GM12878 (cell line): ENCODE results near the gene ADGRL2. TPM values are rescaled to one million over a fixed set of nuclear protein-coding genes. Genes with fewer than 3 reads are reported as not detected.

Source experiments
- ATAC-seq: fragments of 200-7000 bp; cut with Tn5 transposase; 3 replicates; pipeline ENCODE4 v1.9.1; 2020; ENCODE audit warnings: mild to moderate bottlenecking, moderate library complexity
- BruUV-seq: library from RNA; stranded (reverse); fragments of 400-500 nt; replicated peaks from 2 replicates; lab custom pipeline; 2021; lab: Mats Ljungman, UMichigan
- CTCF ChIA-PET: fragments of 300-600 bp; sonication (Branson Sonifier 250); formaldehyde crosslinking; extraction: SDS; loops from one replicate; lab custom pipeline; 2021; ENCODE audit warnings: inconsistent platforms; lab: Yijun Ruan, JAX
- POLR2A ChIA-PET: fragments of 350-600 bp; formaldehyde crosslinking; extraction: SDS; loops from one replicate; lab custom pipeline; 2021; ENCODE audit warnings: inconsistent platforms; lab: Charles Lee
- RAD21 ChIA-PET: fragments of 300-600 bp; sonication (Branson Sonifier 250); formaldehyde crosslinking; loops from one replicate; lab custom pipeline; 2023; ENCODE audit warnings: antibody characterized with exemption; ENCODE audit not compliant: unreplicated experiment; lab: Charles Lee
- SMC1A ChIA-PET: fragments of 300-600 bp; sonication (Branson Sonifier 250); formaldehyde crosslinking; loops from one replicate; lab custom pipeline; 2023; ENCODE audit not compliant: unreplicated experiment, uncharacterized antibody; lab: Charles Lee
- DNase-seq: peaks from one replicate; pipeline ENCODE4 v3.0.0-alpha.2; 2011; ENCODE audit warnings: low read depth, low spot score
- FAIRE-seq: peaks from 3 replicates; lab custom pipeline; 2011; peaks lifted over from hg19 to GRCh38; lab: Jason Lieb, UNC
- H2AFZ ChIP-seq: 2 replicates; pipeline ENCODE4 v1.6.0; 2011; ENCODE audit warnings: low read depth, low read length, control low read depth; ENCODE audit not compliant: control insufficient read depth
- H3K27ac ChIP-seq: 2 replicates; pipeline ENCODE4 v1.5.1; 2011; ENCODE audit warnings: control low read depth; ENCODE audit not compliant: control insufficient read depth, insufficient read depth
- H3K27me3 ChIP-seq, 2 experiments: replicated peaks in 1 of 2; 2 replicates each; pipeline versions ENCODE4 v1.6.0 to v1.6.1; 2011; ENCODE audit warnings: low read length in 1 of 2; ENCODE audit not compliant: control insufficient read depth in 2 of 2, insufficient read depth in 2 of 2
- H3K36me3 ChIP-seq, 2 experiments: 2 replicates each; pipeline ENCODE4 v1.5.1; 2011; ENCODE audit warnings: low read length in 1 of 2; ENCODE audit not compliant: control insufficient read depth in 2 of 2, insufficient read depth in 2 of 2
- H3K4me1 ChIP-seq: 2 replicates; pipeline ENCODE4 v1.6.1; 2011; ENCODE audit warnings: mild to moderate bottlenecking, low read length, moderate library complexity, mixed read lengths; ENCODE audit not compliant: control insufficient read depth, insufficient read depth
- H3K4me2 ChIP-seq: 2 replicates; pipeline ENCODE4 v1.6.0; 2011; ENCODE audit warnings: control low read depth; ENCODE audit not compliant: control insufficient read depth, insufficient read depth
- H3K4me3 ChIP-seq: fragments of 200-600 bp; sonication (generic); 2 replicates; pipeline ENCODE4 v1.5.1; 2016
- H3K79me2 ChIP-seq: 2 replicates; pipeline ENCODE4 v1.6.0; 2011; ENCODE audit warnings: low read length; ENCODE audit not compliant: control insufficient read depth, insufficient read depth
- H3K9ac ChIP-seq: 2 replicates; pipeline ENCODE4 v1.8.0; 2011; ENCODE audit warnings: low read length, control low read depth, mixed read lengths; ENCODE audit not compliant: control insufficient read depth, insufficient read depth
- H3K9me3 ChIP-seq: replicated peaks from 3 replicates; pipeline ENCODE4 v1.5.1; 2011; ENCODE audit warnings: mild to moderate bottlenecking, low read length; ENCODE audit not compliant: control insufficient read depth, insufficient read depth
- H4K20me1 ChIP-seq: 2 replicates; pipeline ENCODE4 v1.6.0; 2011; ENCODE audit not compliant: control insufficient read depth, insufficient read depth
- CBX5 ChIP-seq: sonication (generic); IDR thresholded peaks from 2 replicates; pipeline ENCODE4 v1.6.1; 2016; ENCODE audit warnings: low read depth, moderate library complexity, mild to moderate bottlenecking, inconsistent platforms
- DPF2 ChIP-seq: fragments of 450-650 bp; IDR thresholded peaks from 2 replicates; pipeline ENCODE4 v1.6.1; 2017; ENCODE audit warnings: mild to moderate bottlenecking
- EZH2 ChIP-seq: IDR thresholded peaks from 2 replicates; pipeline ENCODE4 v1.6.1; 2012; ENCODE audit warnings: low read depth, mild to moderate bottlenecking, control low read depth, inconsistent platforms, low read length, borderline replicate concordance; ENCODE audit not compliant: control insufficient read depth
- HDGF ChIP-seq: fragments of 450-650 bp; IDR thresholded peaks from 2 replicates; pipeline ENCODE4 v1.6.1; 2016; ENCODE audit warnings: antibody characterized with exemption
- KDM1A ChIP-seq: fragments of 200-600 bp; sonication (generic); IDR thresholded peaks from 2 replicates; pipeline ENCODE4 v1.6.1; 2016; ENCODE audit warnings: borderline replicate concordance
- MEF2B ChIP-seq: fragments of 450-650 bp; IDR thresholded peaks from 2 replicates; pipeline ENCODE4 v1.6.1; 2018; ENCODE audit warnings: mild to moderate bottlenecking, moderate library complexity; ENCODE audit not compliant: partially characterized antibody, poor library complexity, severe bottlenecking
- MYB ChIP-seq: fragments of 150-350 bp; IDR thresholded peaks from 2 replicates; pipeline ENCODE4 v1.6.1; 2014; ENCODE audit warnings: mild to moderate bottlenecking, low read depth, low read length, borderline replicate concordance
- NFYA ChIP-seq: IDR thresholded peaks from 2 replicates; pipeline ENCODE4 v1.6.1; 2011; ENCODE audit warnings: low read depth, mild to moderate bottlenecking, low read length, improper control_type of control experiment, borderline replicate concordance
- PML ChIP-seq: IDR thresholded peaks from 2 replicates; pipeline ENCODE4 v1.6.1; 2012; ENCODE audit warnings: low read length, inconsistent platforms
- RAD21 ChIP-seq: IDR thresholded peaks from 2 replicates; pipeline ENCODE4 v1.6.1; 2011; ENCODE audit warnings: mild to moderate bottlenecking, low read depth, low read length, moderate library complexity; ENCODE audit not compliant: insufficient read depth
- RBBP5 ChIP-seq: fragments of 200-600 bp; sonication (generic); conservative IDR thresholded peaks from 2 replicates; pipeline ENCODE4 v1.6.1; 2016
- RCOR1 ChIP-seq: conservative IDR thresholded peaks from 2 replicates; pipeline ENCODE4 v1.6.1; 2012; ENCODE audit warnings: low read depth, low read length, improper control_type of control experiment
- REST ChIP-seq: IDR thresholded peaks from 2 replicates; pipeline ENCODE4 v1.6.1; 2012; ENCODE audit warnings: mild to moderate bottlenecking, low read depth, low read length
- SMAD1 ChIP-seq: fragments of 450-650 bp; IDR thresholded peaks from 2 replicates; pipeline ENCODE4 v1.6.1; 2018; ENCODE audit warnings: mild to moderate bottlenecking, low read depth; ENCODE audit not compliant: partially characterized antibody
- SP1 ChIP-seq: IDR thresholded peaks from one replicate; pipeline ENCODE4 v1.6.1; 2011; ENCODE audit warnings: low read depth, low read length
- SRF ChIP-seq, 2 experiments: IDR thresholded peaks; 2 replicates each; pipeline ENCODE4 v1.6.1; 2011; ENCODE audit warnings: low read depth in 2 of 2, low read length in 2 of 2, mild to moderate bottlenecking in 1 of 2, moderate library complexity in 1 of 2
- TCF7 ChIP-seq: IDR thresholded peaks from 2 replicates; pipeline ENCODE4 v1.6.1; 2014; ENCODE audit warnings: antibody characterized with exemption, borderline replicate concordance
- ZNF207 ChIP-seq: fragments of 450-650 bp; IDR thresholded peaks from 2 replicates; pipeline ENCODE4 v1.6.1; 2014; ENCODE audit warnings: antibody characterized with exemption, mild to moderate bottlenecking, borderline replicate concordance
- in situ Hi-C: fragments of 300-500 bp; cut with MboI; formaldehyde crosslinking; loops from 9 replicates; pipeline ENCODE4 v1.14.3; 2018; ENCODE audit warnings: mixed read lengths
- intact Hi-C: fragments of 100-400 bp; cut with micrococcal nuclease; formaldehyde crosslinking; loops from one replicate; pipeline ENCODE4 v1.14.2; 2022; ENCODE audit not compliant: unreplicated experiment
- polyA plus RNA-seq, 11 experiments: library from polyadenylated mRNA; depleted of rRNA in 4 of 11; unstranded in 6 of 11; stranded (reverse) in 5 of 11; fragments of >200 nt; fragmentation: Nextera tagmentation in 4 of 11; fragmentation: Illumina TruSeq in 1 of 11; extraction: Ambion mirVana in 4 of 11; extraction: Trizol in 1 of 11; gene quantifications; 1 replicate in 1 of 11; 2 replicates in 10 of 11; pipeline versions ENCODE4 v1.2.1 to v1.2.3, GENCODE V29; 2011 to 2016; ENCODE audit warnings: inconsistent platforms in 2 of 11, missing spikeins in 2 of 11, low read depth in 1 of 11
- total RNA-seq, 4 experiments: library from RNA; depleted of rRNA in 3 of 4; stranded (reverse); fragments of >200 nt in 3 of 4; fragmentation: Illumina TruSeq in 1 of 4; extraction: Trizol in 1 of 4; gene quantifications; 2 replicates each; pipeline versions ENCODE4 v1.2.1 to v1.2.3, GENCODE V29; 2013 to 2021

Gene ADGRL2
- total and polyA plus RNA-seq, 10 of the 15 experiments (the other 5 are each of a cell fraction or from before 2014, with no cell fraction given): 0.03 to 13.6 (median 0.21) TPM

- H3K79me2 ChIP-seq: no peaks in the 10 kb centered on the region
- no peak overlapping the region for H2AFZ ChIP-seq
- no peak overlapping the region for H3K4me2 ChIP-seq
- H3K9me3 ChIP-seq: no peaks in the 10 kb centered on the region
- BruUV-seq: no TSS peak
- H4K20me1 ChIP-seq: no peaks in the 10 kb centered on the region; the same call in 1 of the 2 replicates
- FAIRE-seq (no peak), ATAC-seq (no peak), DNase-seq (no peak)
- no peak overlapping the region for H3K27ac ChIP-seq
- RAD21 ChIA-PET: no interaction called here
- H3K4me3 ChIP-seq: no peak overlapping the region
- H3K36me3 ChIP-seq: no peaks in the 10 kb centered on the region
- no peaks in the 10 kb centered on the region for H3K4me1 ChIP-seq
- no peaks in the 10 kb centered on the region for H3K27me3 ChIP-seq
- no peak overlapping the region for H3K9ac ChIP-seq
- TF ChIP-seq CBX5 (no peak), EZH2 (no peak), NFYA (no peak), DPF2 (no peak), MYB (no peak), ZNF207 (no peak), PML (no peak), MEF2B (no peak), SP1 (no peak), HDGF (no peak), REST (no peak), TCF7 (no peak), RBBP5 (no peak), RAD21 (no peak), SRF (IDR thresholded peaks at IDR 0.05; ENCODE audit: low read depth in 2 of 2, low read length in 2 of 2) (no peak), KDM1A (no peak), RCOR1 (no peak), SMAD1 (no peak)
- in situ Hi-C loops: no loop called here
- SMC1A ChIA-PET: interaction anchor here (1.7 to 12.9 kb wide), 2 partner anchors 26 to 201 kb away, joined by 5 to 407 read pairs; no protein-coding TSS in a partner anchor
- POLR2A ChIA-PET: no interaction called here
- intact Hi-C loops: no loop called here
- CTCF ChIA-PET: no interaction called here
Measured at GRCh38 chr1:81754424-81754823, 46.3 kb upstream of the ADGRL2 start.
